Measurements from ENCODE around the gene POLR3GL. TPM values are rescaled to one million over a fixed set of nuclear protein-coding genes. Genes with fewer than 3 reads are reported as not detected.
"Not testable (repeated sequence)": the region's sequence is repeated elsewhere in the genome, so short reads cannot be mapped to it uniquely, and the experiment has no call there.

The POLR3GL gene
- total RNA-seq, 3 donors from 2014 or later: 15.7 to 26.8 (median 19.5) TPM

- ATAC-seq (peak; percentile 93), DNase-seq (peak; percentile 68 to 83 (median 69))
- peaks cover 22% of the 10 kb centered on the region for H3K4me1 ChIP-seq (ENCODE audit: low read depth)
- no peaks in the 10 kb centered on the region for H3K36me3 ChIP-seq (ENCODE audit: low read depth)
- peak overlapping the region; percentile 70 for H3K4me3 ChIP-seq
- no peak for TF ChIP-seq CTCF (IDR thresholded peaks at IDR 0.05)
- no peaks in the 10 kb centered on the region for H3K9me3 ChIP-seq
- intact Hi-C loops (cut with DNase I, micrococcal nuclease): loop anchor here in 1 of 2 donors (10.0 kb wide), 1 partner anchor 46 kb away; the partner anchor contains the start of genes ANKRD34A and POLR3GL
Observed at GRCh38 chr1:145918992-145919939, 45.2 kb upstream of the POLR3GL start.

- H3K4me3 ChIP-seq; H3K9me3 ChIP-seq; DNase-seq; ATAC-seq; H3K36me3 ChIP-seq (ENCODE audit: low read depth); intact Hi-C loops (cut with DNase I, micrococcal nuclease): not testable (repeated sequence)
- peaks cover 22% of the 10 kb centered on the region for H3K4me1 ChIP-seq (ENCODE audit: low read depth)
Observed at GRCh38 chr1:145920297-145920696, 44.2 kb upstream of the POLR3GL start.

- intact Hi-C loops (cut with DNase I, micrococcal nuclease): no loop called here
- no peak for TF ChIP-seq CTCF (IDR thresholded peaks at IDR 0.05)
- peaks cover 26% of the 10 kb centered on the region for H3K4me1 ChIP-seq (ENCODE audit: low read depth)
- H3K36me3 ChIP-seq (ENCODE audit: low read depth): no peaks in the 10 kb centered on the region
- H3K4me3 ChIP-seq: no peak overlapping the region
- DNase-seq (no peak), ATAC-seq (no peak)
- H3K9me3 ChIP-seq: no peaks in the 10 kb centered on the region
Observed at GRCh38 chr1:145922266-145922665, 42.2 kb upstream of the POLR3GL start.

DNA sequence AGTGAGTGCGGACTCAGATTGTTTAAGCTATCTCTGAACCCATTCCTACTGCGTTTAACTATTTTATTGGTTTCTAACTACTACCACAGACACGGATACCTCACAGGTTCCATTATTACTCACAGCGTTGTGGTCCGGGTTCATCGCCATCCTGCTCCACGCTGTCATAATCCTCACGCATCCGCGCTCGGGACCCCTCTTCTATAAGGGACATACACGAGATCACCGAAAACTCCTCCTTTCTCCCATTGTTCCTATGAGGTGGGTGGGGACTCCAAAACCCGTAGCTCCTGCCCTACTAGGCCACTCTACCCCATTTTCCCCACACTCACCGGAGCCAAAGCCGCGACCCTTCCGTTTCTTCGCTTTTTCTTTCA lies 37.8 kb upstream of the POLR3GL start:
- intact Hi-C loops (cut with DNase I, micrococcal nuclease): no loop called here
- DNase-seq (no peak), ATAC-seq (peak; percentile 5)
- no peaks in the 10 kb centered on the region for H3K9me3 ChIP-seq
- H3K36me3 ChIP-seq (ENCODE audit: low read depth): no peaks in the 10 kb centered on the region
- peaks cover 7% of the 10 kb centered on the region for H3K4me1 ChIP-seq (ENCODE audit: low read depth)
- no peak for TF ChIP-seq CTCF (IDR thresholded peaks at IDR 0.05)
- peak overlapping the region; percentile 33 for H3K4me3 ChIP-seq

GRCh38 chr1:145927063-145927886 lies 37.2 kb upstream of the POLR3GL start, which contains the start of gene RBM8A:
Gene RBM8A, minus strand, starts transcription at chr1:145927484. Its CDS starts 58 bp downstream, at chr1:145927426.
- intact Hi-C loops (cut with DNase I, micrococcal nuclease): no loop called here
- peak within 1 kb of the TSS; percentile 33 for H3K4me3 ChIP-seq
- peaks cover 7% of the 10 kb centered on the region for H3K4me1 ChIP-seq (ENCODE audit: low read depth)
- DNase-seq (peak; percentile 93 to 97 (median 93)), ATAC-seq (peak; percentile 99)
- peak; percentile 53 for TF ChIP-seq CTCF (IDR thresholded peaks at IDR 0.05)
- H3K36me3 ChIP-seq (ENCODE audit: low read depth): no peaks in the 10 kb centered on the region
- H3K9me3 ChIP-seq: no peaks in the 10 kb centered on the region

Measured in mucosa of descending colon (tissue), 3 donors.